Mesenchymal stem cell (in vitro differentiated cells and primary cell): Measurements from ENCODE around the gene PRKAG2.

Source experiments
- DNase-seq: peaks from one replicate; pipeline ENCODE4 v3.0.0-alpha.2; 2013
- H2AFZ ChIP-seq: one replicate; pipeline ENCODE4 v1.6.1; 2013; ENCODE audit warnings: low read depth, mild to moderate bottlenecking, control low read depth, inconsistent platforms, low read length, moderate library complexity
- H2AK5ac ChIP-seq: 2 replicates; pipeline ENCODE4 v1.6.1; 2013; ENCODE audit warnings: low read length, moderate library complexity, mild to moderate bottlenecking, inconsistent platforms; ENCODE audit not compliant: severe bottlenecking
- H2BK120ac ChIP-seq: one replicate; pipeline ENCODE4 v1.6.1; 2013; ENCODE audit warnings: low read depth, mild to moderate bottlenecking, inconsistent platforms, low read length, moderate library complexity
- H2BK12ac ChIP-seq, 2 experiments: one replicate each; pipeline ENCODE4 v1.6.1; 2013; ENCODE audit warnings: inconsistent platforms in 2 of 2, low read length in 2 of 2, mild to moderate bottlenecking in 2 of 2, moderate library complexity in 2 of 2, control low read depth in 1 of 2
- H2BK15ac ChIP-seq: one replicate; pipeline ENCODE4 v1.6.1; 2013; ENCODE audit warnings: mild to moderate bottlenecking, low read depth, inconsistent platforms; ENCODE audit not compliant: poor library complexity, severe bottlenecking
- H2BK5ac ChIP-seq: 2 replicates; pipeline ENCODE4 v1.6.1; 2013; ENCODE audit warnings: low read depth, mild to moderate bottlenecking, low read length, control low read depth, inconsistent platforms; ENCODE audit not compliant: poor library complexity, severe bottlenecking
- H3K14ac ChIP-seq, 2 experiments: one replicate each; pipeline ENCODE4 v1.6.1; 2013; ENCODE audit warnings: inconsistent platforms in 2 of 2, low read length in 2 of 2, control low read depth in 1 of 2, mild to moderate bottlenecking in 1 of 2, moderate library complexity in 1 of 2
- H3K18ac ChIP-seq, 2 experiments: one replicate each; pipeline ENCODE4 v1.6.1; 2013; ENCODE audit warnings: inconsistent platforms in 2 of 2, low read length in 2 of 2, control low read depth in 1 of 2, low read depth in 1 of 2, mild to moderate bottlenecking in 1 of 2
- H3K23ac ChIP-seq, 2 experiments: one replicate each; pipeline ENCODE4 v1.6.1; 2013; ENCODE audit warnings: inconsistent platforms in 2 of 2, low read length in 2 of 2, mild to moderate bottlenecking in 2 of 2, moderate library complexity in 2 of 2, control low read depth in 1 of 2
- H3K27ac ChIP-seq: 2 replicates; pipeline ENCODE4 v1.5.1; 2013; ENCODE audit warnings: mild to moderate bottlenecking, moderate library complexity, low read length, control low read depth, inconsistent platforms; ENCODE audit not compliant: poor library complexity, severe bottlenecking
- H3K27me3 ChIP-seq, 2 experiments: 2 replicates each; pipeline versions ENCODE4 v1.6.1 to v1.7.0; 2013; ENCODE audit warnings: low read length in 2 of 2, mild to moderate bottlenecking in 2 of 2, moderate library complexity in 2 of 2, control low read depth in 1 of 2, inconsistent platforms in 1 of 2; ENCODE audit not compliant: control insufficient read depth in 1 of 2, insufficient read depth in 1 of 2
- H3K36me3 ChIP-seq, 2 experiments: 2 replicates each; pipeline versions ENCODE4 v1.6.1 to v1.7.0; 2013; ENCODE audit warnings: low read length in 2 of 2, control low read depth in 1 of 2, inconsistent platforms in 1 of 2, low read depth in 1 of 2, mild to moderate bottlenecking in 1 of 2; ENCODE audit not compliant: insufficient read depth in 2 of 2, control insufficient read depth in 1 of 2
- H3K4ac ChIP-seq, 2 experiments: one replicate each; pipeline ENCODE4 v1.6.1; 2013; ENCODE audit warnings: inconsistent platforms in 2 of 2, low read length in 2 of 2, mild to moderate bottlenecking in 2 of 2, moderate library complexity in 2 of 2, control low read depth in 1 of 2, low read depth in 1 of 2
- H3K4me1 ChIP-seq: 2 replicates; pipeline ENCODE4 v1.6.1; 2013; ENCODE audit warnings: low read depth, low read length, control low read depth; ENCODE audit not compliant: control insufficient read depth, insufficient read depth
- H3K4me2 ChIP-seq: 2 replicates; pipeline ENCODE4 v1.6.1; 2013; ENCODE audit warnings: low read length, mild to moderate bottlenecking, inconsistent platforms; ENCODE audit not compliant: poor library complexity, severe bottlenecking
- H3K4me3 ChIP-seq, 2 experiments: 2 replicates each; pipeline versions ENCODE4 v1.5.1 to v1.7.0; 2013; ENCODE audit warnings: low read length in 2 of 2, mild to moderate bottlenecking in 2 of 2, control low read depth in 1 of 2, low read depth in 1 of 2; ENCODE audit not compliant: insufficient read depth in 1 of 2
- H3K79me1 ChIP-seq: replicated peaks from 2 replicates; pipeline ENCODE4 v1.6.1; 2013; ENCODE audit warnings: mild to moderate bottlenecking, control low read depth, low read length, inconsistent platforms; ENCODE audit not compliant: poor library complexity, severe bottlenecking
- H3K9ac ChIP-seq: 2 replicates; pipeline ENCODE4 v1.7.0; 2013; ENCODE audit warnings: mild to moderate bottlenecking, low read length, moderate library complexity
- H3K9me3 ChIP-seq: 2 replicates; pipeline ENCODE4 v1.7.0; 2013; ENCODE audit warnings: mild to moderate bottlenecking, low read length; ENCODE audit not compliant: control insufficient read depth
- H4K8ac ChIP-seq: one replicate; pipeline ENCODE4 v1.6.1; 2013; ENCODE audit warnings: inconsistent platforms, mild to moderate bottlenecking, low read length, moderate library complexity
- H4K91ac ChIP-seq: one replicate; pipeline ENCODE4 v1.6.1; 2013; ENCODE audit warnings: mild to moderate bottlenecking, low read length, inconsistent platforms
- WGBS: methylation state at CpG from one replicate; pipeline ENCODE4 v1.1.7; 2013; ENCODE audit warnings: mixed read lengths; 5-methylcytosine and 5-hydroxymethylcytosine counted together

PRKAG2 gene

DNA sequence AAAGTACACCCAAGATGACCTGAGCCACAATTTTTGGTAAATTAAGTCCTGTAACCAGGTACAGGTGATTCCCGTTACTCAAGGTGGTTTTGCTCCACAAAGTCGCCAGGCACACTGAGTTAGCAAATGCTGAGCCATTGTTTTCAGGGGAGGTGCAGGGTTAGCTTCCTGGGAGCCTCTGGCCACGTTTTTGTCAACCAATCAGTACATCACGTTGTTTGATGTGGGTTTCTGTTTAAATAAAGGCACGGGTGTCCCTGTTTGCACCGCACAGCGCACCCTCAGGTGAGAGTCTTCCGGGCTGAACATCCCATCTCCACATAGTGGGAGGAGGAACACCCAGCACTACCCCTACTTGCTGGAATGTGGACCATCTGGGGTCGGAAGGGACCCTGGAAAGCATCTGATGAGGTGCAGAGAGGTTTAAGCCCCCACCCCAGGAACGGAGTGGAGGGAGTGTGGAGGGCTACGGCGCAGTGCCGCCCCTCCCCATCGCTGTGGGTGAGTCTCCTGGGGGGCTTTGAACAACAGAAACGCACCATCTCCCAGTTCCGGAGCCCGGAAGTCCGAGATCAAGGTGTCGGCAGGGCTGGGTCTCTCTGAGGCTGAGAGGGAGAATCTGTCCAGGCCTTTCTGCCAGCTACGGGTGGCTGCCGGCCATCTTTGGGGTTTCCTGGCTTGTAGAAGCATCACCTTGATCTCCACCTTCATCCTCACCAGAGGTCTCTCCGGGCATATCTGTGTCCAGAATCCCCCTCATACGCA is 42.5 kb downstream of the PRKAG2 start:
- Histone ChIP-seq H3K4me1 (peaks cover 6% of the 10 kb centered on the region), H4K8ac (no peak overlapping the region), H2AFZ (no peak overlapping the region), H3K4me3 (no peak overlapping the region), H3K18ac (no peak overlapping the region), H3K4me2 (no peak overlapping the region), H3K27me3 (peaks cover 5 to 40% of the 10 kb centered on the region in 2 experiments), H2BK120ac (no peak overlapping the region), H2BK5ac (no peak overlapping the region), H2AK5ac (no peak overlapping the region), H3K9me3 (no peaks in the 10 kb centered on the region), H2BK15ac (no peak overlapping the region), H4K91ac (no peak overlapping the region), H3K9ac (no peak overlapping the region), H2BK12ac (no peak overlapping the region), H3K79me1 (no peaks in the 10 kb centered on the region), H3K4ac (no peak overlapping the region), H3K27ac (no peak overlapping the region), H3K23ac (no peak overlapping the region), H3K36me3 (no peaks in the 10 kb centered on the region), H3K14ac (no peak overlapping the region)
- 85% methylated on average over 22 of the region's 23 CpGs for WGBS
- DNase-seq, result no peak

GRCh38 chr7:151833691-151834090 is 43.2 kb downstream of the PRKAG2 start:
- H3K9ac ChIP-seq, result no peak overlapping the region
- no peak overlapping the region for H4K8ac ChIP-seq
- no peak overlapping the region for H3K4me3 ChIP-seq
- H3K18ac ChIP-seq, result no peak overlapping the region
- no peaks in the 10 kb centered on the region for H3K9me3 ChIP-seq
- whole genome bisulfite sequencing, result 94% methylated on average over 2 of the region's 7 CpGs
- H3K23ac ChIP-seq, result no peak overlapping the region
- H2BK15ac ChIP-seq, result no peak overlapping the region
- H3K4me2 ChIP-seq, result no peak overlapping the region
- H2BK5ac ChIP-seq, result no peak overlapping the region
- no peak overlapping the region for H2AK5ac ChIP-seq
- H3K79me1 ChIP-seq, result no peaks in the 10 kb centered on the region
- no peaks in the 10 kb centered on the region for H3K36me3 ChIP-seq
- no peak overlapping the region for H2BK120ac ChIP-seq
- H2AFZ ChIP-seq, result no peak overlapping the region
- no peak overlapping the region for H2BK12ac ChIP-seq
- no peak overlapping the region for H3K14ac ChIP-seq
- H3K27ac ChIP-seq, result no peak overlapping the region
- no peak for DNase-seq
- peaks cover 6% of the 10 kb centered on the region for H3K4me1 ChIP-seq
- H3K4ac ChIP-seq, result no peak overlapping the region
- H4K91ac ChIP-seq, result no peak overlapping the region
- H3K27me3 ChIP-seq, result peaks cover 5 to 39% of the 10 kb centered on the region in 2 experiments

GRCh38 chr7:151833213-151833651 is 43.7 kb downstream of the PRKAG2 start:
- Histone ChIP-seq H2BK120ac (no peak overlapping the region), H3K18ac (no peak overlapping the region), H3K27ac (no peak overlapping the region), H2AFZ (no peak overlapping the region), H3K36me3 (no peaks in the 10 kb centered on the region), H4K91ac (no peak overlapping the region), H3K4me2 (no peak overlapping the region), H3K4me1 (peaks cover 6% of the 10 kb centered on the region), H4K8ac (no peak overlapping the region), H3K23ac (no peak overlapping the region), H2BK15ac (no peak overlapping the region), H2AK5ac (no peak overlapping the region), H3K14ac (no peak overlapping the region), H3K79me1 (no peaks in the 10 kb centered on the region), H2BK12ac (no peak overlapping the region), H3K4me3 (no peak overlapping the region), H3K4ac (no peak overlapping the region), H2BK5ac (no peak overlapping the region), H3K27me3 (peaks cover 5 to 41% of the 10 kb centered on the region in 2 experiments), H3K9me3 (no peaks in the 10 kb centered on the region), H3K9ac (no peak overlapping the region)
- DNase-seq, result no peak
- WGBS, result 78% methylated on average over 9 of the region's 14 CpGs

DNA sequence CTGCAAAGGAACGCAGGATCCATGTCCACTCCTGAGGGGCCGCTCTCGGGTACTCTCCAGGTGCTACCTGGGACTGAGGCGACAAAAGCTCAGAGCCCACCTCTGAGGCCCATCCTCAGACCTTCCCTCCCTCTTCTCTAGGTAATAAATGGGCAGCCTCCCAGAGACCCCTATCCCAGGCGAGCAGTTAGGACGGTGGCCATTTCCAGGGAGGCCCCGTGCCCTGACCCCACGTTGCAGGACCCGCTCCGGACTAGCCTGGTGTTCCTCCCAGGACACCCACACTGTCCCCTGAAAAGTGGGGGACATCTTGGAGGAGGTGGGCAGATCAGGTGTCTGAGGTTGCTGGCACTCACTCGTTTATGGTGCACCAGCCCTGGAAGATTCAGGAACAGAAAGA is 44.3 kb downstream of the PRKAG2 start:
- H3K14ac ChIP-seq, result no peak overlapping the region
- H2BK15ac ChIP-seq, result no peak overlapping the region
- H2AFZ ChIP-seq, result no peak overlapping the region
- H3K4ac ChIP-seq, result no peak overlapping the region
- H2BK12ac ChIP-seq, result no peak overlapping the region
- H2BK5ac ChIP-seq, result no peak overlapping the region
- no peak overlapping the region for H4K8ac ChIP-seq
- no peak overlapping the region for H2BK120ac ChIP-seq
- H3K27ac ChIP-seq, result no peak overlapping the region
- no peak overlapping the region for H3K9ac ChIP-seq
- H3K4me2 ChIP-seq, result no peak overlapping the region
- H2AK5ac ChIP-seq, result no peak overlapping the region
- no peak overlapping the region for H4K91ac ChIP-seq
- H3K18ac ChIP-seq, result no peak overlapping the region
- no peak overlapping the region for H3K23ac ChIP-seq
- peaks cover under 1% of the 10 kb centered on the region for H3K4me1 ChIP-seq
- no peaks in the 10 kb centered on the region for H3K36me3 ChIP-seq
- no peaks in the 10 kb centered on the region for H3K79me1 ChIP-seq
- 90% methylated on average over 11 of the region's 11 CpGs for WGBS
- peaks cover 10 to 46% of the 10 kb centered on the region in 2 experiments for H3K27me3 ChIP-seq
- no peak overlapping the region for H3K4me3 ChIP-seq
- H3K9me3 ChIP-seq, result no peaks in the 10 kb centered on the region
- DNase-seq, result no peak
